K562 (cell line): Measurements from ENCODE around the gene GALT. TPM values are rescaled to one million over a fixed set of nuclear protein-coding genes. Genes with fewer than 3 reads are reported as not detected.

Experiments
- ATAC-seq: fragments of 200-7000 bp; cut with Tn5 transposase; 3 replicates; pipeline ENCODE4 v1.9.1; 2020; ENCODE audit warnings: moderate library complexity
- BruUV-seq: library from RNA; stranded (reverse); fragments of 400-500 nt; replicated peaks from 2 replicates; lab custom pipeline; 2021; lab: Mats Ljungman, UMichigan
- CTCF ChIA-PET: fragments of 300-600 bp; formaldehyde crosslinking; extraction: SDS; loops from one replicate; lab custom pipeline; 2021; ENCODE audit warnings: low intra/inter-chr PET ratio; lab: Yijun Ruan, JAX
- POLR2A ChIA-PET: fragments of 300-600, 350-650 bp; sonication (Branson Sonifier 250); formaldehyde crosslinking; extraction: SDS; loops from one replicate; lab custom pipeline; 2021; ENCODE audit warnings: antibody characterized with exemption, inconsistent platforms; lab: Yijun Ruan, JAX
- DNase-seq, 4 experiments: peaks; one replicate each; pipeline versions ENCODE4 v3.0.0 to v3.0.0-alpha.2; 2011 to 2018; ENCODE audit warnings: low spot score in 3 of 4, mixed read lengths in 3 of 4; ENCODE audit errors: extremely low read depth in 1 of 4
- FAIRE-seq: peaks from 2 replicates; lab custom pipeline; 2011; peaks lifted over from hg19 to GRCh38; lab: Jason Lieb, UNC
- H2AFZ ChIP-seq: 2 replicates; pipeline ENCODE4 v1.6.0; 2011; ENCODE audit warnings: low read depth, low read length, control low read depth, inconsistent platforms
- H3K27ac ChIP-seq: fragments of 200-600 bp; 3 replicates; pipeline ENCODE4 v1.8.0; 2011; ENCODE audit warnings: low read depth, mild to moderate bottlenecking, control low read depth, inconsistent platforms, low read length, moderate library complexity, mixed read lengths; ENCODE audit errors: extremely low read depth
- H3K27me3 ChIP-seq, 2 experiments: fragments of 300-600 bp in 1 of 2; 2 replicates in 1 of 2; 3 replicates in 1 of 2; pipeline versions ENCODE4 v1.6.0 to v1.8.0; 2011; ENCODE audit warnings: inconsistent platforms in 2 of 2, low read length in 2 of 2, mild to moderate bottlenecking in 1 of 2, mixed read lengths in 1 of 2, moderate library complexity in 1 of 2; ENCODE audit not compliant: control insufficient read depth in 2 of 2, insufficient read depth in 2 of 2
- H3K36me3 ChIP-seq: fragments of 300-600 bp; 3 replicates; pipeline ENCODE4 v1.8.0; 2011; ENCODE audit warnings: mild to moderate bottlenecking, low read length, inconsistent platforms; ENCODE audit not compliant: control insufficient read depth, insufficient read depth
- H3K4me1 ChIP-seq, 2 experiments: fragments of 200-600 bp in 1 of 2; replicated peaks in 1 of 2; 2 replicates in 1 of 2; 3 replicates in 1 of 2; pipeline versions ENCODE4 v1.5.1 to v1.8.0; 2011; ENCODE audit warnings: inconsistent platforms in 2 of 2, low read length in 2 of 2, mild to moderate bottlenecking in 1 of 2, mixed read lengths in 1 of 2, moderate library complexity in 1 of 2; ENCODE audit not compliant: control insufficient read depth in 2 of 2, insufficient read depth in 2 of 2
- H3K4me2 ChIP-seq: 2 replicates; pipeline ENCODE4 v1.6.1; 2011; ENCODE audit warnings: low read length, control low read depth, inconsistent platforms, mixed read lengths; ENCODE audit not compliant: insufficient read depth
- H3K4me3 ChIP-seq: fragments of 200-600 bp; sonication (generic), shearing (Covaris generic); 2 replicates; pipeline ENCODE4 v1.5.1; 2016; ENCODE audit warnings: control low read depth, inconsistent platforms
- H3K79me2 ChIP-seq: fragments of 200-600 bp; 3 replicates; pipeline ENCODE4 v1.8.0; 2011; ENCODE audit warnings: low read length, inconsistent platforms; ENCODE audit not compliant: control insufficient read depth, insufficient read depth
- H3K9ac ChIP-seq, 2 experiments: 2 replicates each; pipeline versions ENCODE4 v1.6.0 to v1.6.1; 2011; ENCODE audit warnings: low read depth in 2 of 2, low read length in 2 of 2, control low read depth in 1 of 2, inconsistent platforms in 1 of 2, mild to moderate bottlenecking in 1 of 2, mixed read lengths in 1 of 2; ENCODE audit not compliant: insufficient read depth in 1 of 2
- H3K9me1 ChIP-seq: one replicate; pipeline ENCODE4 v1.6.0; 2011; ENCODE audit warnings: inconsistent platforms, mild to moderate bottlenecking, low read length, moderate library complexity; ENCODE audit not compliant: control insufficient read depth, insufficient read depth
- H3K9me3 ChIP-seq: replicated peaks from 2 replicates; pipeline ENCODE4 v1.5.1; 2011; ENCODE audit warnings: low read depth, low read length, inconsistent platforms; ENCODE audit not compliant: control insufficient read depth, insufficient read depth
- H4K20me1 ChIP-seq: replicated peaks from 2 replicates; pipeline ENCODE4 v1.6.1; 2011; ENCODE audit warnings: low read length, inconsistent platforms, mixed read lengths; ENCODE audit not compliant: control insufficient read depth, insufficient read depth
- ESRRB ChIP-seq: fragments of 250-450 bp; sonication (Bioruptor Pico); IDR thresholded peaks from 2 replicates; pipeline ENCODE4 v1.5.0; 2020; ENCODE audit warnings: mild to moderate bottlenecking, moderate library complexity, borderline replicate concordance
- MXI1 ChIP-seq: IDR thresholded peaks from 2 replicates; pipeline ENCODE4 v1.6.1; 2011; ENCODE audit warnings: low read depth, mild to moderate bottlenecking, improper control_type of control experiment, low read length
- PTTG1 ChIP-seq: fragments of 450-650 bp; IDR thresholded peaks from 2 replicates; pipeline ENCODE4 v1.6.1; 2016; ENCODE audit warnings: low read depth, mild to moderate bottlenecking, missing genetic modification characterization, missing compliant biosample characterization
- SIN3A ChIP-seq, 2 experiments: fragments of 150-350 bp in 1 of 2; IDR thresholded peaks; 2 replicates each; pipeline ENCODE4 v1.6.1; 2011 to 2016; ENCODE audit warnings: borderline replicate concordance in 2 of 2, low read depth in 2 of 2, low read length in 2 of 2, mild to moderate bottlenecking in 2 of 2, moderate library complexity in 2 of 2; ENCODE audit not compliant: control insufficient read depth in 1 of 2
- SMARCA4 ChIP-seq: fragments of 450-650 bp; IDR thresholded peaks from 2 replicates; pipeline ENCODE4 v1.6.1; 2016
- WGBS: fragments of 100-300 bp; shearing (Covaris generic); methylation state at CpG from one replicate; pipeline ENCODE4 v1.1.6; 2016; ENCODE audit warnings: low coverage, mixed read lengths; ENCODE audit not compliant: insufficient coverage; ENCODE audit errors: missing lambda C conversion rate; 5-methylcytosine and 5-hydroxymethylcytosine counted together
- in situ Hi-C: fragments of 300-500 bp; cut with MboI; formaldehyde crosslinking; loops from 4 replicates; pipeline ENCODE4 v1.15.0; 2018; ENCODE audit warnings: inconsistent platforms, mixed read lengths
- intact Hi-C: fragments of 100-400 bp; cut with micrococcal nuclease; formaldehyde crosslinking; loops from 2 replicates; pipeline ENCODE4 v1.14.2; 2022
- polyA plus RNA-seq, 8 experiments: library from polyadenylated mRNA; depleted of rRNA in 4 of 8; stranded (reverse) in 5 of 8; unstranded in 3 of 8; fragments of >200 nt; fragmentation: Nextera tagmentation in 2 of 8; fragmentation: Illumina TruSeq in 1 of 8; extraction: Ambion mirVana in 2 of 8; extraction: Trizol in 1 of 8; gene quantifications; 2 replicates each; pipeline versions ENCODE4 v1.2.1 to v1.2.3, GENCODE V29; 2011 to 2014; ENCODE audit warnings: inconsistent platforms in 1 of 8, missing spikeins in 1 of 8
- total RNA-seq, 7 experiments: library from RNA; depleted of rRNA in 6 of 7; stranded (reverse); fragments of >200 nt in 6 of 7; fragmentation: Illumina TruSeq in 2 of 7; extraction: Trizol in 2 of 7; gene quantifications; 2 replicates each; pipeline versions ENCODE4 v1.2.1 to v1.2.3, GENCODE V29; 2011 to 2021; ENCODE audit warnings: low replicate concordance in 1 of 7
- TF ChIP-seq, protein P1 (sequence below), 2 experiments: fragments of 450-650 bp; conservative IDR thresholded peaks; 2 replicates each; pipeline ENCODE4 v1.6.1; 2017; ENCODE audit warnings: mild to moderate bottlenecking in 2 of 2, moderate library complexity in 2 of 2
- TF ChIP-seq, protein P2 (sequence below): fragments of 450-650 bp; IDR thresholded peaks from 2 replicates; pipeline ENCODE4 v1.6.1; 2016; ENCODE audit warnings: borderline replicate concordance

GALT gene
- total and polyA plus RNA-seq, 9 of the 15 experiments (the other 6 are each of a cell fraction or from before 2014, with no cell fraction given): 7.3 to 29.2 (median 15.6) TPM

DNA sequence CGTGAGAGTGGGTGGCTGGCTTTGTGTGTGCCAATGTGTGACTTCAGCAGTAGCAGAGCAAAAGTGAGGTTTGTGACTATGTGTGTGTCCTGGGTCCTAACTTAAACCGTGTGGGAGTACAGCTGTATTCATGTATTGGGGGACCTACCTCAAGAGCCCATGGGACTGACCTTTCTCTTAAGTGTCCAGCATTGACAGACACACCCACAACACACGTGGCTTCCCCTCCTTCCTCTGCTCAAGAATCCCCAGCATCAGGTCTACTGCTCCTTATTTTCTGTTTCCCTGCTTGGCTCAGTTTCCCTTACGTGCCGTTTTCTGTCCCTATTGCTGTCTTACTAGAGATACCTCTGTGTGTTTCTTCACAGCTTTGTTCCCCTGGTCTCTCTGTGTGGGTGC lies 6.1 kb downstream of the GALT start:
- no peak for TF ChIP-seq ESRRB
- 0 out of 2 replicates have a peak, but pooled peaks have one; percentile 4 for TF ChIP-seq SMARCA4
- TF ChIP-seq, protein P1, sequence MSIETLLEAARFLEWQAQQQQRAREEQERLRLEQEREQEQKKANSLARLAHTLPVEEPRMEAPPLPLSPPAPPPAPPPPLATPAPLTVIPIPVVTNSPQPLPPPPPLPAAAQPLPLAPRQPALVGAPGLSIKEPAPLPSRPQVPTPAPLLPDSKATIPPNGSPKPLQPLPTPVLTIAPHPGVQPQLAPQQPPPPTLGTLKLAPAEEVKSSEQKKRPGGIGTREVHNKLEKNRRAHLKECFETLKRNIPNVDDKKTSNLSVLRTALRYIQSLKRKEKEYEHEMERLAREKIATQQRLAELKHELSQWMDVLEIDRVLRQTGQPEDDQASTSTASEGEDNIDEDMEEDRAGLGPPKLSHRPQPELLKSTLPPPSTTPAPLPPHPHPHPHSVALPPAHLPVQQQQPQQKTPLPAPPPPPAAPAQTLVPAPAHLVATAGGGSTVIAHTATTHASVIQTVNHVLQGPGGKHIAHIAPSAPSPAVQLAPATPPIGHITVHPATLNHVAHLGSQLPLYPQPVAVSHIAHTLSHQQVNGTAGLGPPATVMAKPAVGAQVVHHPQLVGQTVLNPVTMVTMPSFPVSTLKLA (conservative IDR thresholded peaks at IDR 0.05): peak; percentile 42 to 59; a peak in 3 of 4 replicates
- TF ChIP-seq PTTG1: no peak
- TF ChIP-seq SIN3A (IDR thresholded peaks at IDR 0.05; ENCODE audit: borderline replicate concordance in 2 of 2, control insufficient read depth in 1 of 2, low read depth in 2 of 2, low read length in 2 of 2): peak in 1 of 2 experiments; percentile 56; a peak in 2 of 4 replicates
- TF ChIP-seq, protein P2, sequence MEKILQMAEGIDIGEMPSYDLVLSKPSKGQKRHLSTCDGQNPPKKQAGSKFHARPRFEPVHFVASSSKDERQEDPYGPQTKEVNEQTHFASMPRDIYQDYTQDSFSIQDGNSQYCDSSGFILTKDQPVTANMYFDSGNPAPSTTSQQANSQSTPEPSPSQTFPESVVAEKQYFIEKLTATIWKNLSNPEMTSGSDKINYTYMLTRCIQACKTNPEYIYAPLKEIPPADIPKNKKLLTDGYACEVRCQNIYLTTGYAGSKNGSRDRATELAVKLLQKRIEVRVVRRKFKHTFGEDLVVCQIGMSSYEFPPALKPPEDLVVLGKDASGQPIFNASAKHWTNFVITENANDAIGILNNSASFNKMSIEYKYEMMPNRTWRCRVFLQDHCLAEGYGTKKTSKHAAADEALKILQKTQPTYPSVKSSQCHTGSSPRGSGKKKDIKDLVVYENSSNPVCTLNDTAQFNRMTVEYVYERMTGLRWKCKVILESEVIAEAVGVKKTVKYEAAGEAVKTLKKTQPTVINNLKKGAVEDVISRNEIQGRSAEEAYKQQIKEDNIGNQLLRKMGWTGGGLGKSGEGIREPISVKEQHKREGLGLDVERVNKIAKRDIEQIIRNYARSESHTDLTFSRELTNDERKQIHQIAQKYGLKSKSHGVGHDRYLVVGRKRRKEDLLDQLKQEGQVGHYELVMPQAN: peak; percentile 12
- peak; percentile 63; the same call in 1 of the 2 replicates for TF ChIP-seq MXI1
- FAIRE-seq (no peak), DNase-seq (no peak), ATAC-seq (0 out of 3 replicates have a peak, but pooled peaks have one; percentile 6)
- Histone ChIP-seq H3K9me1 (peaks cover 7% of the 10 kb centered on the region), H3K27me3 (no peaks in the 10 kb centered on the region), H3K4me1 (peaks cover 36 to 48% of the 10 kb centered on the region in 2 experiments), H3K4me3 (peak overlapping the region; percentile 34), H2AFZ (peak overlapping the region; percentile 76), H3K9me3 (no peaks in the 10 kb centered on the region), H4K20me1 (no peaks in the 10 kb centered on the region), H3K9ac (peak overlapping the region; percentile 47 to 87; a peak in 3 of 4 replicates), H3K79me2 (peaks cover 11% of the 10 kb centered on the region), H3K27ac (peak overlapping the region; percentile 72), H3K4me2 (peak overlapping the region; percentile 98), H3K36me3 (peaks cover 27% of the 10 kb centered on the region; the same call in 2 of the 3 replicates)
- 22% methylated on average over 5 of the region's 5 CpGs for WGBS
- BruUV-seq: no TSS peak
- in situ Hi-C loops: no loop called here
- ChIA-PET POLR2A (interaction anchor here (2.6 kb wide), 1 partner anchor 8 kb away, joined by 13 read pairs; no protein-coding TSS in a partner anchor), CTCF (interaction anchor here (0.8 kb wide), 1 partner anchor 50 kb away, joined by 3 read pairs; no protein-coding TSS in a partner anchor)
- intact Hi-C loops: no loop called here
